Measurements from ENCODE around the gene GDF2. TPM values are rescaled to one million over a fixed set of nuclear protein-coding genes. Genes with fewer than 3 reads are reported as not detected.

GDF2 gene
- total and polyA plus RNA-seq, 12 donors, result not detected

GRCh38 chr10:47286116-47286505 lies 36.1 kb upstream of the GDF2 start:
- DNase-seq, result no peak
- intact Hi-C loops (cut with DNase I), result no loop called here
- Histone ChIP-seq H3K4me3 (no peak overlapping the region), H3K36me3 (no peaks in the 10 kb centered on the region), H3K27me3 (no peaks in the 10 kb centered on the region), H3K4me1 (peaks cover 0 to 12% (median 7%) of the 10 kb centered on the region in 9 donors), H3K9me3 (no peaks in the 10 kb centered on the region), H3K27ac (no peak overlapping the region)
- TF ChIP-seq CTCF (IDR thresholded peaks at IDR 0.05), result no peak
- WGBS, 2 donors, result 88 to 89% methylated on average over 4 of the region's 4 CpGs
- ATAC-seq, result no peak

- Histone ChIP-seq H3K9me3 (no peaks in the 10 kb centered on the region), H3K27ac (peak overlapping the region in 3 of 10 donors; percentile 20 to 53 (median 34)), H3K27me3 (no peaks in the 10 kb centered on the region), H3K4me1 (peaks cover 0 to 12% (median 7%) of the 10 kb centered on the region in 9 donors), H3K4me3 (no peak overlapping the region), H3K36me3 (no peaks in the 10 kb centered on the region)
- peak in 1 of 2 donors; percentile 21 for DNase-seq
- WGBS, 2 donors, result 60 to 68% methylated on average over 4 of the region's 4 CpGs
- intact Hi-C loops (cut with DNase I), result no loop called here
- no peak for TF ChIP-seq CTCF (IDR thresholded peaks at IDR 0.05)
- peak in 7 of 8 donors; percentile 8 to 62 (median 34) for ATAC-seq
These were observed 35.5 kb upstream of the GDF2 start for GRCh38 chr10:47286591-47287315.

GRCh38 chr10:47287365-47287802 lies 34.9 kb upstream of the GDF2 start:
- ATAC-seq, result peak; percentile 66 to 90 (median 85)
- WGBS, 2 donors, result 17 to 27% methylated on average over 12 of the region's 12 CpGs
- H3K27ac ChIP-seq, result peak overlapping the region in 3 of 10 donors; percentile 20 to 53 (median 34)

GRCh38 chr10:47287805-47288204 lies 34.4 kb upstream of the GDF2 start:
- Histone ChIP-seq H3K36me3 (no peaks in the 10 kb centered on the region), H3K27me3 (no peaks in the 10 kb centered on the region), H3K4me3 (no peak overlapping the region), H3K4me1 (peaks cover 0 to 12% (median 7%) of the 10 kb centered on the region in 9 donors), H3K9me3 (no peaks in the 10 kb centered on the region), H3K27ac (peak overlapping the region in 1 of 10 donors; percentile 53)
- TF ChIP-seq CTCF (IDR thresholded peaks at IDR 0.05), result no peak
- ATAC-seq (no peak), DNase-seq (no peak)
- intact Hi-C loops (cut with DNase I), result no loop called here
- 72 to 75% methylated on average over 6 of the region's 6 CpGs for WGBS, 2 donors

More at GRCh38 chr10:47287365-47287802, 34.9 kb upstream of the GDF2 start:
- TF ChIP-seq CTCF (IDR thresholded peaks at IDR 0.05), result no peak
- H3K4me3 ChIP-seq, result no peak overlapping the region
- intact Hi-C loops (cut with DNase I), result no loop called here
- H3K4me1 ChIP-seq, result peaks cover 0 to 12% (median 7%) of the 10 kb centered on the region in 9 donors
- DNase-seq, result peak; percentile 45 to 62
- H3K9me3 ChIP-seq, result no peaks in the 10 kb centered on the region
- no peaks in the 10 kb centered on the region for H3K36me3 ChIP-seq
- H3K27me3 ChIP-seq, result no peaks in the 10 kb centered on the region

Measured in heart right ventricle (tissue), 16 donors.